ENCODE results near the gene RNASEH1. TPM values are rescaled to one million over a fixed set of nuclear protein-coding genes. Genes with fewer than 3 reads are reported as not detected.

RNASEH1 gene
- total and polyA plus RNA-seq, 8 donors, result 5.5 to 10.6 (median 8.0) TPM

- no peak for DNase-seq
- TF ChIP-seq CTCF (IDR thresholded peaks at IDR 0.05), result no peak
- peaks cover 0 to 45% (median 8%) of the 10 kb centered on the region in 3 donors for H3K36me3 ChIP-seq
- H3K4me3 ChIP-seq, result no peak overlapping the region
- no peaks in the 10 kb centered on the region for H3K27me3 ChIP-seq
- intact Hi-C loops (cut with DNase I), result no loop called here
- H3K4me1 ChIP-seq, result no peaks in the 10 kb centered on the region
- no peak overlapping the region for H3K27ac ChIP-seq
- 70 to 80% methylated on average over 6 of the region's 6 CpGs for WGBS, 2 donors
- H3K9me3 ChIP-seq, result no peaks in the 10 kb centered on the region
- FAIRE-seq, result no peak
- ATAC-seq, result no peak
These were observed 15.0 kb downstream of the RNASEH1 start for GRCh38 chr2:3543023-3543683.

- FAIRE-seq, result no peak
- ATAC-seq, result no peak
- no peak for DNase-seq
- Histone ChIP-seq H3K27ac (no peak overlapping the region), H3K36me3 (peaks cover 0 to 35% (median 8%) of the 10 kb centered on the region in 3 donors), H3K4me3 (no peak overlapping the region), H3K9me3 (no peaks in the 10 kb centered on the region), H3K27me3 (no peaks in the 10 kb centered on the region), H3K4me1 (no peaks in the 10 kb centered on the region)
- WGBS, 2 donors, result 90 to 94% methylated on average over 5 of the region's 5 CpGs
- TF ChIP-seq CTCF (IDR thresholded peaks at IDR 0.05), result no peak
- intact Hi-C loops (cut with DNase I), result no loop called here
These were observed 16.0 kb downstream of the RNASEH1 start for GRCh38 chr2:3542107-3542506.

GRCh38 chr2:3539836-3540235 is 18.3 kb downstream of the RNASEH1 start:
- no peaks in the 10 kb centered on the region for H3K27me3 ChIP-seq
- WGBS, 2 donors, result 87 to 88% methylated on average over 9 of the region's 9 CpGs
- ATAC-seq (no peak), FAIRE-seq (no peak), DNase-seq (no peak)
- TF ChIP-seq CTCF (IDR thresholded peaks at IDR 0.05), result no peak
- no peak overlapping the region for H3K4me3 ChIP-seq
- no peak overlapping the region for H3K27ac ChIP-seq
- H3K9me3 ChIP-seq, result no peaks in the 10 kb centered on the region
- intact Hi-C loops (cut with DNase I), result no loop called here
- no peaks in the 10 kb centered on the region for H3K4me1 ChIP-seq
- H3K36me3 ChIP-seq, result peaks cover 0 to 16% (median under 1%) of the 10 kb centered on the region in 3 donors

GRCh38 chr2:3536682-3537632 is 21.2 kb downstream of the RNASEH1 start:
- DNase-seq (no peak), ATAC-seq (peak in 3 of 4 donors; percentile 43 to 59 (median 54)), FAIRE-seq (no peak)
- WGBS, 2 donors, result 74 to 80% methylated on average over 16 of the region's 16 CpGs
- Histone ChIP-seq H3K27me3 (no peaks in the 10 kb centered on the region), H3K4me3 (peak overlapping the region in 1 of 4 donors; percentile 30), H3K36me3 (peaks cover 0 to 2% (median 0%) of the 10 kb centered on the region in 3 donors), H3K9me3 (no peaks in the 10 kb centered on the region), H3K27ac (peak overlapping the region; percentile 43 to 89 (median 72)), H3K4me1 (no peaks in the 10 kb centered on the region)
- no peak for TF ChIP-seq CTCF (IDR thresholded peaks at IDR 0.05)
- intact Hi-C loops (cut with DNase I), result no loop called here
